SU-DHL-6 (cell line): ENCODE measurements around the gene RILPL2.

ENCODE experiments used
- CTCF ChIP-seq: fragments of 200-600 bp; sonication (generic); IDR thresholded peaks from one replicate; pipeline ENCODE4 v1.5.1; 2017; ENCODE audit warnings: antibody characterized with exemption, mild to moderate bottlenecking, low read length, moderate library complexity; ENCODE audit not compliant: insufficient read depth, poor library complexity, severe bottlenecking
- EZH2phosphoT487 ChIP-seq: fragments of 200-600 bp; sonication (generic), shearing (Covaris generic); conservative IDR thresholded peaks from 2 replicates; pipeline ENCODE4 v1.6.1; 2018; ENCODE audit warnings: mild to moderate bottlenecking, antibody characterized with exemption, low read length, moderate library complexity, mixed read lengths

GRCh38 chr12:123410041-123410412 lies 26.5 kb downstream of the RILPL2 start:
- TF ChIP-seq CTCF (no peak), EZH2phosphoT487 (no peak)
